ENCODE data around the gene KCTD17.
A peak's percentile ranks its signal among the peaks of the same experiment; 100 is the strongest.

Gene KCTD17

DNA sequence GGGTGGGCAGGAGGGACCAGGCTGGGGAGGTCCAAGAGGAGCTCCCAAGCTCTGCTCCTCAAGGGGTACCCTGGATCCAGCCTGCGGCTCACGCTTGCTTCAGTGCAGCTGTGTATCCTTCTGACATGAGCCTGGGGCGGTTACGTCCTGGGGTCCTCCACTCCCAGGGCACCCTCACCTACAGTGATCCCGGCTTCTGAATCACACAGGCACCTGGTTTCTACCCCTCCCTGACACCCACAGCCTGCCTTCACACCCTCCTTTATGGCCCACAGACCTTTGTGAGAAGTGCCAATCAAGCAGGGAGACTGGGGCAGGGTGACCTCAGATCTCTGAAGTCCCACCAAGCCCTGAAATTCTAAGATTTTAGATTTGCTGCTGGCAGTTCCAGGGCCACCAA lies 30.5 kb upstream of the KCTD17 start:
- no peak for DNase-seq

DNA sequence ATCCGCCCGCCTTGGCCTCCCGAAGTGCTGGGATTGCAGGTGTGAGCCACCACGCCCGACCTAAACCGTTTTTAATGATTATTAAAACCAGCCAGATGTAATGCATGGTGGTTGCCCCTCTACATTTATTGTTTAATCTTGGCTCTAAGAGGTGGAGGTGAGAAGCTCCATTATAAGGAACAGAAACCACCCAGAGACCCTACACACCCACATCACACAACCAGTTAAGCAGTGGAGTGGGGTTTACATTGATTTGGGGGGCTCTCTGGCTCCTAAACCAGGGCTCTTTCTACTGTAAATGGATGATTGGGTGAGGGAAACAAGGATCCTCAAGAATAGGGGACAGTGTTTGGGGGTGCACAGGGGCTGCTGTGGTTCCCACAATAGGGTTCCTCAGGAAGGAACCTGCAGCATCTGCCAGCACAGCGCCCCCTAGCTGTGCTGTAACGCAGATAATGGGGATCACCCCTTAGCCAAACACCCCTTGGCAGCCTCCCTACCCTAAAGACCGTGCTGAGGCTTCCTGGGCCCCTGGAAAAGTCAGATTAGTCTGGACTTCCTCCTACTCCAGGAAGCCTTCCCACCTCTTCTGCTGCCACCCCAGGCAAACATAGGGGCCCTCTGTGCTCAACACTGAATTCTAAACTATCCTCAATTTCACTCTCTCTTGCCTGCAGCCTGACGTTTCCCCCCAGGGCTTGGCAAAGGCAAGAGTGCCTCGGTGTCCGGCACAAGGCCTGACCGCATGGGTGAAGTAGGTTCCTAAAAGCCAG lies 29.6 kb upstream of the KCTD17 start:
- DNase-seq = peak; percentile 30

DNA sequence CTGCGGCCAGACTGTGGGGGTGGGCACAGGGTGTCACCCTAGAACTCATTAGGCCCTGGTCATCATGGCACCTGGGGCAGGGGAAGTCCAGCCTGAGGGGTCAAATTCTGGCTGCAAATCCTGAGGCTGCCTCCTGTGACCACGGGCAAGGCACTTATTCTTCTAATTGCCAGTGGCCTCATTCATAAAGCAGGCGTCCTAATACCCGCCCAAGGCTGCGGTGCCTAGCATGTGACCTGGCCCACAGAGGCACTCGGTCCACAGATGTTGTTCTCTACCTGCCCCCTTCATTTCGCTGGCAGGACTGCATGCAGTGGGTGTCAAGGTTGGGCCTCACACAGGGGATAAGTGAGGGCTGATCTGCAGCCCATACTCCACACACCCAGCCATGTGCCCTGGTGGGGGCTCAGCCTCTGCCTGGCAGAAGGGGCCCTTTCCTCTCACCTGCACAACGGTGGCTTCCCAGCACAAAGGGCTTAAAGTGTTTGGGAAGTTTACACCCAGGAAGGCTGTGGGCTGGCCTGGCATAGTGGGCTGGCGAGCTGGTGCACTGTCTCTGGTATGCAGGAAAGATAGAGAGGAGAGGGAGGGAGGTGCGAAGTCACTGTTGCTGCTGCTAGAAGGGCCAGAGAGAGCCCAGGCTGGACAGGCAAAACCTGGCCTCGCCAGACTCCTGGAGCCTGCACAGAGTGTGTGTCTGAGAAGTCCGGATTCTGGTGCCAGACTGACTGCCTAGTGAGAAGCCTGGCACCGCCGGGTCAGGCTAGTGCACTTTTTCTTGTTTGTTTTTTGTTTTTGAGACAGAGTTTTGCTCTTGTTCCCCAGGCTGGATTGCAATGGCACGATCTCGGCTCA lies 28.8 kb upstream of the KCTD17 start:
- no peak for DNase-seq

DNA sequence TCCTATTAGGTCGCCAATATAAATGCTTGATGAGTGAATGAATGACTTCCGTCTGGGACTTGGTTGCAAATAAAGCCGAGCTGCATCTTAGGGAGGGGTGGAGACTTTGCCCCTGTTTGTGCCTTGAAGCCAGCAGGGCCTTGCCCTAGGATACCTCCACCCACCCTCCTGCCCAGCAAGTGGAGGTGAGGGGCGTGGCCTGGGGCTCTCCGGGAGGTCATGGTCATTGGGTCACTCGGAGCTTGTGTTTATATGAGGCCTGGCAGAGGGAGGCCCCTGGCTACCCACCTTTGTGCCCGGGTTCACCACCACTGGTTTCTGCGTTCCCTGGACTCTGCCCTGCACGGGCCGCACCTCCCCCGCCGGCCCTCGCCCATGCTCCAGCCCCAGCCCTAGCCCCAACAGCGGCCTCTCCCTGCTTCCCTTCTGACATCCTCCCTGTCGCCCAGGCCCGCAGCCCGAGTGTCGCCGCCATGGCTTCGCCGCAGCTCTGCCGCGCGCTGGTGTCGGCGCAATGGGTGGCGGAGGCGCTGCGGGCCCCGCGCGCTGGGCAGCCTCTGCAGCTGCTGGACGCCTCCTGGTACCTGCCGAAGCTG lies 27.7 kb upstream of the KCTD17 start:
- no peak for DNase-seq

DNA sequence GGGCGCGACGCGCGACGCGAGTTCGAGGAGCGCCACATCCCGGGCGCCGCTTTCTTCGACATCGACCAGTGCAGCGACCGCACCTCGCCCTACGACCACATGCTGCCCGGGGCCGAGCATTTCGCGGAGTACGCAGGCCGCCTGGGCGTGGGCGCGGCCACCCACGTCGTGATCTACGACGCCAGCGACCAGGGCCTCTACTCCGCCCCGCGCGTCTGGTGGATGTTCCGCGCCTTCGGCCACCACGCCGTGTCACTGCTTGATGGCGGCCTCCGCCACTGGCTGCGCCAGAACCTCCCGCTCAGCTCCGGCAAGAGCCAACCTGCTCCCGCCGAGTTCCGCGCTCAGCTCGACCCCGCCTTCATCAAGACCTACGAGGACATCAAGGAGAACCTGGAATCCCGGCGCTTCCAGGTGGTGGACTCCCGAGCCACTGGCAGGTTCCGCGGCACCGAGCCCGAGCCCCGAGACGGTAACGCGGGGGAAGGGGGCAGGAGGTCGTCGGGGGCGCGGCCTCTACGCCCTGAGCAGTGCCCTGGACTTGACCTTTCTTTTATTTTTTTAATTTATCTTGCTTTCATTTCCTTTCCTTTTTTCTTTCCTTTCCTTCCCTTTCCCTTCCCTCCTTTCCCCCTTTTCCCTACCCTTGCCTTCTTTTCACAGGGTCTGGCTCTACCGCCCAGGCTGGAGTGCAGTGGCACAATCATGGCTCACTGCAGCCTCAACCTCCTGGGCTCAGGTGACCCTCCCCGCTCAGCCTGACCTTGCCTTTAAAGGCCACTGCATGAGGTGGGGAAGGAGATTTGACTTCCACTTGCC lies 27.0 kb upstream of the KCTD17 start:
- DNase-seq = no peak

DNA sequence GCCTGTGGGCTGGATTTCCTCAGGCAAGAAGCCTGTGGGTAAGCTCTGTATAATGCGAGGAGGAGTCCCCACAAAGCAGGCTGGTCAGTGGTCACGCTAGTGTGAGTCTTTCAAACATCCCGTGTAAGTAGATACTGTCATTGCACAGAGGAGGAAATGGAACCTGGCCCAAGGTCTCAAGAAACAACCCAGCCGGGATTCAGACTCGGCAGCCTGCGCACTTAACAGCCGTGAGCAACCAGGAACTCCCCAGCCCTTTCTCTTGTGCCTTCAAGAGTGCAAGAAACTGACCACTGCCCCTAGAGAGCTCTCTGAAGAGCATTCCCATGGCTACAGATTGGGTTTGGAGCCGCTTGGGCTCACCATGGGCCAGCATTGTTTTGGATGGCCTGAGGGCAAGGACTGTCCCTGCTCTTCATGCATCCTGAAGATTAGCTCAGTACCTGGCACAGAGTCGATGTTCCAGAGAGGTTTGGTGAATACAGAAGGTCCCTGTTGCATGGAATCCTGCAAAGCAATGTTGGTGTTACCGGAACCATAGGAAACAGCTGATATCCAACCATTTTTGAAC lies 26.0 kb upstream of the KCTD17 start:
- no peak for DNase-seq

DNA sequence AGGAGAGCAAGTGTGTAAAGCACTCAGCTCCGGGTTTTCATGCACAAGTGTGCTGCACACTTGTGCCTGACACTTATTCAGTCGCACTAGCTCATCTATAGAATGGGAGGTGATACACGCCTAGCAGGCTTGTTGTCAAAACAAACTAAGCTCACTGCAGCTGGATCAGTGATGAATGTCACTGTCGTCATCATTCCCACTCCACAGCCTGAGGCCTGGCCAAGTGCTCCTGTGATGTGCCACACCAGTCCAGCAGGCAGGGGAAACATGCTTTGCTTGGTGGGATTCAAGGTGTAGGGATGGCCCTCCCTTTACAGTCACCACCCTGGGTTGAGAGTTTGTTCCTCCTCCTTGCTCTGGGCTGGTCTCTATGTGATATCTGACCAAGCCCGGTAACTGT lies 25.2 kb upstream of the KCTD17 start:
- no peak for DNase-seq

DNA sequence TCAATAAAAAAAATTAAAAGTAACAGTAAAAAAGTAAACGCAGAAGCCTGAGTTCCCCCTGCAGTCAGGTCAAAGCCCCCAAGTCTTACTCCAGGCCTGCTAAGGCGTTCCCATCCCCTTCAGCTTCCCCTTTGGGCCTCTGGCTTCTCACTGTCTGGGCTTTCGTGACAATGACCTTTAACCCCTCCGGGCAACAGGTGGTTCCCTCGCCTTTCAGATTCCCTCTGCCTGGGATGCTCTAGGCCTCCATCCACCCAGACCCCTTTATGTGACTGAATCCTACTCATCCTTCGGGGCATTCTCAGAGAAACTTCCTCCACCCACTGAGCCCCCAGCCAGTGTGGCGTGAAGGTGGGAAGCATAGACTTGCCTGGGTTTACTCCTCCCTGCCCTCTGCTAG lies 24.0 kb upstream of the KCTD17 start:
- no peak for DNase-seq

DNA sequence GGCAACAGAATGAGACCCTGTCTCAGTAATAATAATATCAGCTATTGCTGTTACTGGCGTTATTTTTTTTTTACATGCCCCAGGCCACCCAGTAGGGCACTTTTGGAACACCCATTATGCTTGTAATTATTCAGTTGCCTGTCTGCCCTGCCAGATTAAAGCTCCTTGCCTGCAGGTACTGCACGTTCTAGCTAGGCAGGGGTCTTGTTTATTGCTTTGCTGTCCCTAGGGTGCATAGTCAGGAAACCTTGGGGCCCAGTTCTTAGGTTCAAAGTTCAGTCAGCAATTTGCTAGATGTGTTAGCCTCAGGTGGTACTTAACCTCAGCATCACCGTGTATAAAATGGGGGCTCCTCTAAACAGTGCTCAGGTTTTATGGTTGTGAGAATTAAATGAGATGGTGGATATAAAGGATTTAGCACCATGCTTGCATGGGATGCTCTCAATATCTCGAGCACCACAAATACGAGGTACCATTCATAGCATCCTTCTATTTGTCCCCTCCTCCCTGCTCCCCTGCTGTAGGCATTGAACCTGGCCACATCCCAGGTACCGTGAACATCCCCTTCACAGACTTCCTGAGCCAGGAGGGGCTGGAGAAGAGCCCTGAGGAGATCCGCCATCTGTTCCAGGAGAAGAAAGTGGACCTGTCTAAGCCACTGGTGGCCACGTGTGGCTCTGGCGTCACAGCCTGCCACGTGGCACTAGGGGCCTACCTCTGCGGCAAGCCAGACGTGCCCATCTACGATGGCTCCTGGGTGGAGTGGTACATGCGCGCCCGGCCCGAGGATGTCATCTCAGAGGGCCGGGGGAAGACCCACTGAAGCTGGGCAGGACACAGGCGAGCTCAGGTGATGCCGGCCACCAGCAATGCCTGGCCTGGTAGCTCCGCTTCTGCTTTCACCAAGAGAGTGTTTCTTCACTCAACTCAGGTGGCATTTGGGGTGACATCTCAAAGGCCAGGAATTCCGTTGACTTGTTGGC lies 22.6 kb upstream of the KCTD17 start:
- no peak for DNase-seq

DNA sequence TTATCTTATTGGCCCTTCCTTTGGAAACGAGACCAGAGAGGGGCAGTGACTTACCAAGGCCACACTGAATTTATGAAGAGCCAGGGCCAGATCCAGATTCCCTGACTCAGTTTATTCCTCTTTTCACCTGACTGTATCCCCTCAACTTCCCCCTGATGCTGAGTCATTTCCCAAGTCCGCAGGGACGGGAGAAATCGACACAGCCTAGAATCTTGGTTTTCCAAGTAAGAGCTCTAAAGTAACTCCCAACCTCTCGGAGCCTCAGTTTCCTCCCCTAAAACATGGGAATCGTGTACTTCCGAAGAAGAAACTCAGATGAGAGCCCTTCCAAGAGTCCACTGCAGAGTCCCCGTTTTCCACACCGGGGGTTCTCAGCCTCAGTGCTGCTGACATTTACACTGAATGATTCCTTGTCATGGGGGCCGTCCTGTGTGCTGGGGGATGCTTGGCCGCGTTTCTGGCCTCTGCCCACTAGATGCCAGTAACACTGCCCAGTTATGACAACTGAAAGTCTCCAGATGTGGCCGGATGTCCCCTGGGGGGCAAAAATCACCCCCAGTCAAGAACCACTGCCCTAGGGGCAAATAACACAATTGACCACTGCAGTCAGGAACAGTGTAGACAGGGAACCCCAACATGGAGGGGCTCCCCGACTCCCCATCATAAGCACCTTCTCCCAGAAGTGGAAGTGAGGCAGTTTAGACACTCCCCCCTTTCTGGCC lies 20.8 kb upstream of the KCTD17 start:
- DNase-seq = no peak

DNA sequence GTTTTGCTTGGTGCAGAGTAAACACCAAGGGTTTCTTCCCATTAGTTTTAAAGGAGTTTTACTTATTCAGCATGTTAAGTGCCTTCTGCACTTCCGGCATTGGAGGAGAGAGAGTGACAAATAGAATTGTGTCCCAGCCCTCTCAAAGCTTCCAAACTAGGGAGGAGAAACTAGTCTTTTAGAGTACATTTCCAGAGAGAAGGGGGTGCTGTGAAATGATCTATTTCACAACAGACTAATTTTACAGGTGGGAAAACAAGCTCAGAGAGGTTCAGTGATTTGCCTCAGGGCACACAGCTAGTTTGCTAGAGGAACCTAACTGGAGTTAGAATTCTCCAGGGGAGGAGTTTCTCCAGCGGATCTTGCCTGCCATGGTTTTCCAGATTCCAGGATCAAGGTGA lies 19.4 kb upstream of the KCTD17 start:
- no peak for DNase-seq

DNA sequence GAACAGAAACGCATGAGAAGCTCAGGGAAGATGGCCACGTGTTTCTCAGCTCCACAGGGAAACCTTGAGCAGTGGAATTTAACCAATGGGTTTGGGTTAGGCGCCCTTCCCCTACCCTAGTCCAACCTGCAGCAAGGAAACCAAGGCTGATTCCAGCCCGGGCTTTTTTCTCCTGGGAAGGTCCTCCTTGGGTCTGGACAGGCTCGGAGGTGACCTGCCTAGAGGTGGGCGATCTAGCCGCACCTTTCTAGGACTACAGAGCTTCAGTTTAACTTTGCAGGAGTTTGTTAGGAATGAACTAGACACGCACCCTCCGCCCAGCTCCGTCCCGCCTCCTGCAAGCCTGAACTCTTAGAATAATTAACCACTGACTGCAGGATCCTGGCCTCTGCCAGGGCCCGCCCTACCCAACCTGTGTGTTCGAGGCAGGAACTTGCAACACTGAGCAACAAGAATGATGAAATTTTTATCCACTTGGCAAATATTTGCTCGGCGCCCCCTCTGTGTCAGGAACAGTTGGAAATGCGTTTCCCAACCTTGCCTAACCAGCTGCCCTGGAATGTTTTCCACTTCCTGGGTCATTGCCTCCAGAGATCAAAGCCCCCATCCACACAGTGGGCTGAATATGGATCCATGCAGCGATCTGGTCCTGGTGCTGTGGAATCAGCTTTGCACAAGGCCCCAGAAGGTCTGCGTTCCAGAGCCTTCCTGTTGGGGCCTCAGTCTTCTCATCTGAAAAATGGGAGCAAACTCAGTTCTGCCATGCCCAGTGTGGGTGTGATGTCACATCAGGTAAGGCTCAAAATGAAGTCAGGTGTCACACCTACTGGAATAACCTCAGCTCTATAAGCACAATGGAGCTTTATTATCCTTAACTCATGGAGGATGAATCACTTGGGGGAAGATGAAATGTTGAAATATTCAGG lies 18.7 kb upstream of the KCTD17 start:
- DNase-seq = no peak

DNA sequence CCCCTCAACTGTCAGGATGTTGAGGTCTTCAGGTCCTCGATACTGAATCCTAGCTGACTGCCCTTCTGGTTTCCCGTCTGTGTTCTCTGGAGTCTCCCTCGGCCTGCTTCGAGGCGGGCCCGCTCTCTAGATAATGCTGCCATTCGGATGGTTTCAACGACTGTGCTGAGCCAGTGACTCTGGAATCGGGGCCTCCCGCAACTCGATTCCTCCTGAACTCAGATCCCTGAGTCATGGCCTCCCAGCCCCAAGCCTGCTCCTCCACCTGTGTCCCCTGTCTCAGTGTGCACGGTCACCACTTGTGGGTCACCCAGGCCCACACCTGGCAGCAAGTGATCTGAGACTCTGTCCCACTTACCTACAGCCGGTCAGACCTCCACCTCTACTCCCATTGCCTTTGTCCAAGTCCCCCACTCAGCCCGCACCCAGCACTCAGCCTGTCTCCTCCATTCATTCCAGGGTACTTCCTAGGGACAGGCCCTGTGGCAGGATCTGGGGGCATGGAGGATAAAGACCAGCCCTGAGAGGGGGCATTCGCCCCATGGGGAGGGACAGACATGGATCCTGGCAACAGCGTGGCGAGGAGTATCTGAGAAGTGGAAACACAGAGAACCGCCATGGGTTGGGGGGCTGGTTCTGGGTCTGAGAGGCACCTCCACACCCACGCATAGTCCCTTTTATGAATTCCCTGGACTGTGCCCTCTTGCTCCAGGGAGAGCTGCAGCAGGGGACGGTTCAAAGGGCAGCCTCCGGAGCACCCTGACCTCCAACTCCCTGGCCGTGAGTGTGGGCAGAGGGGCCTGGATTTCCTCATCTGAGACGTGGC lies 17.7 kb upstream of the KCTD17 start:
- no peak for DNase-seq

DNA sequence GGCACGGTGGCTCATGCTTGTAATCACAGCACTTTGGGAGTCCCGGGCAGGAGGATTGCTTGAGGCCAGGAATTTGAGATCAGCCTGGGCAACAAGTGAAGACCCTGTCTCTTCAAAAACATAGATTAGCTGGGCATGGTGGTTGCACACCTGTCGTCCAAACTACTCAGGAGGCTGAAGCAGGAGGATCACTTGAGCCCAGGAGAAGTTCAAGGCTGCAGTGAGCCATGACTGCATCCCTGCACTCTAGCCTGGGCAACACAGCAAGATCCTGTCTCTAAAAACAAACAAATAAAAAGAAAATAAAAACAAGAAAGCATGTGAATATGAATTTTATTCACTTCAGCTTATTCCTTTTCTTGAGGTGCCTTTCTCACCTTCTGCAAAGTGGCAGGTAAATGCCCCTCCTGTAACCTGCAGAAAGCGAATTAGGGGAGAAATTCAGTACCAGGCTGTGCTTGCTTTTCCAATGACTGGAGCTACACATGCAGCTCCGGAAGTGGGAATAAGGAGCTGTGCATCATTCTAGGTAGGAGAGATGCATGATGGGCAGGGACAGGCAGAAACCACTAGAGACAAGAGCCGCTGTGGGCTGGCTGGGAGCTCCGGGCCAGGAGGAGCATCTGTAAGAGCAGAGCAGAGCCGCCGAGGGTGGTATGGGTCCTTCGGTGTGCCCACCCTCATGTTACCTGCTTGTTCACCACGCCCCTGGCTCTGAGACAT lies 14.7 kb upstream of the KCTD17 start:
- DNase-seq = no peak

DNA sequence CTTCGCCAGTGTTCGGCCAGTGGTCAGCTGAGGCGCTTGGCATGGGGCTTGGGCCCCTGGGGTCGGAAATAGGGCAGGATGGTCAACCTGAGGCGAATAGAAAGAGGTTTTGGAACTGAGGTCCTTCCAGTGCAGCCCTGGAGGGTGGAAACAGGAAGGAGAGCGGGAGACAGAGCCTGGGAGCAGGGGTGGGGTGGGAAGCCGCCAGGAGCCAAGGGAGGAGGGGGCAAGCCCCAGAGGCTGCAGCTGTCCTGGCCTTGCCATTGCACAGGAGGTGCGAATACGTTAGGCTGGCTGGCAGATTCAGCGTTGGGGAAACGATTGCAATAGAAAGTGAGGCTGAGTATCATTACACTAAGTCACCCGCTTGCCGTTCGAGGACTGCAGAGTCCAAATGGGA lies 13.9 kb upstream of the KCTD17 start:
- no peak for DNase-seq

DNA sequence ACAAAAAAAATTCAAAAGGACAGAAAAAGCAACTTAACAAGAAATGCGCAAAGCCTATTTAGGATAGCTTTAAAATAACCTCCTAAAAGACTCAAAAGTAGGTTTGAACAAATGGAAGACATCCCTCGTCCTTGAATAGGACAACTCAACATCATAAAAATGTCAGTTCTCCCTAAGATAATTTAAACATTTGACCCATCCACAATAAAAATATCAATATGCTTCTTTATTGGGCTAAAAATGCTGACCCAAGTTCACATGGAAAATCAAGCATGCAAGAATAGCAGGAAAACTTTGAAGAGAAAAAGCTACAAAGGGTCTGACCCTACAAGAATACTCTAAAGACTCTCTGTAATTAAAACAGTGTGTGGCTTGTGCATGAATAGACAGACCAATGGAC lies 12.1 kb upstream of the KCTD17 start:
- DNase-seq = no peak

DNA sequence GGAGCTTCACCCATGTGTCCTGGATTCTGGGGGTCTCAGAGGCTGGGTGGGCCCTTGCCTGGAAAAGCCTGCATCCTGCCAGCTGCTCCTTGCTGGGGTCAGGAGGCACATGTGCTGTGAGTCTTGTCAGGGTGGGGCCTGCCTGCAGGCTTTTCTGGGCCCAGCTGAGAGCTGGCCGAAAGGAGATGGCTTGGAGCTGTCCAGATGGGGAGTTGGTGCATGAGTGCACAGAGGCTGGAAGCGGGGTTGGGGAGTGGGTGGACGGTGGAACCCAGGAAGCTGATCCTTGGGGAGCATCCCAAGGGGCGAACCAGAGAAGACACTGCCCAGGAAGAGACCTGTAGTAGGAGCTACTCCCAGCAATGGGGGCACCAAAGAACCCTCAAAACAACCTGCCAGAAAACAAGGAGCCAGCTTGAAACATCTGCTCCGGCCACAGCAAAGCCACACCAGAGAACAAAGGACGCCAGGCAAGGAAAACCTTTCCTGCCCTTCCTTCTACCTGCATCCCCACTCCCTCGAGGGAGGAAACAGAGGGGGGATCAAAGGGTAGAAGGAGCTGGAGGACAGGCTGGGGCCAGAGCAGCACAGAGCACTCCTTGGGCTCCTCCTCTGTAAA lies 8.2 kb upstream of the KCTD17 start:
- no peak for DNase-seq
